ENCODE results near the gene EVI5. TPM values are rescaled to one million over a fixed set of nuclear protein-coding genes. Genes with fewer than 3 reads are reported as not detected.

Gene EVI5
- total RNA-seq, 1 donor from 2014 or later, result 29.7 TPM

DNA sequence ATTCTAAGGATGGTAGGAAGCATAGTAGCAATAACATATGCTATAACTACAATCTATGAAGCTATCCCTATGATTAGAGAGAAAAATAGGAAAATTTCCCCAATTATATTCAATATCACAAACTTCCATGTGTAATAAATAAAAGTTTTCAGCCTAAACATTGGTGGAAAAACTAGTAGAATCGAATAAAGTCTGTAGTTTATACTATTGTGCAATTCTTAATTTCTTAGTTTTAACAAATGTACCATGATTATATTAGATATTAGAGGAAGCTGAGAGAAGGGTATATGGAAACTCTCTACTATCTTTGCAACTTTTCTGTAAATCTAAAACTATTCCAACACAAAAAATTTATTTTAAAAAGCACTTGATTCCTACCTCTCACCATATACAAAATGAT, 284.4 kb downstream of the EVI5 start:
- no peak overlapping the region for H3K27ac ChIP-seq
- no peak for TF ChIP-seq POLR2A (IDR thresholded peaks at IDR 0.05)
- TF ChIP-seq POLR2AphosphoS5 (IDR thresholded peaks at IDR 0.05; ENCODE audit: insufficient read depth in 1 of 2, low read depth in 1 of 2), result no peak
- TF ChIP-seq, protein P1, sequence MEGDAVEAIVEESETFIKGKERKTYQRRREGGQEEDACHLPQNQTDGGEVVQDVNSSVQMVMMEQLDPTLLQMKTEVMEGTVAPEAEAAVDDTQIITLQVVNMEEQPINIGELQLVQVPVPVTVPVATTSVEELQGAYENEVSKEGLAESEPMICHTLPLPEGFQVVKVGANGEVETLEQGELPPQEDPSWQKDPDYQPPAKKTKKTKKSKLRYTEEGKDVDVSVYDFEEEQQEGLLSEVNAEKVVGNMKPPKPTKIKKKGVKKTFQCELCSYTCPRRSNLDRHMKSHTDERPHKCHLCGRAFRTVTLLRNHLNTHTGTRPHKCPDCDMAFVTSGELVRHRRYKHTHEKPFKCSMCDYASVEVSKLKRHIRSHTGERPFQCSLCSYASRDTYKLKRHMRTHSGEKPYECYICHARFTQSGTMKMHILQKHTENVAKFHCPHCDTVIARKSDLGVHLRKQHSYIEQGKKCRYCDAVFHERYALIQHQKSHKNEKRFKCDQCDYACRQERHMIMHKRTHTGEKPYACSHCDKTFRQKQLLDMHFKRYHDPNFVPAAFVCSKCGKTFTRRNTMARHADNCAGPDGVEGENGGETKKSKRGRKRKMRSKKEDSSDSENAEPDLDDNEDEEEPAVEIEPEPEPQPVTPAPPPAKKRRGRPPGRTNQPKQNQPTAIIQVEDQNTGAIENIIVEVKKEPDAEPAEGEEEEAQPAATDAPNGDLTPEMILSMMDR (IDR thresholded peaks at IDR 0.05), result no peak
- H3K9me3 ChIP-seq, result no peaks in the 10 kb centered on the region
- no peaks in the 10 kb centered on the region for H3K36me3 ChIP-seq
- no peak for DNase-seq (ENCODE audit: extremely low spot score in 2 of 2)
- no peak overlapping the region for H3K4me3 ChIP-seq
- intact Hi-C loops (cut with DNase I), result no loop called here
- H3K27me3 ChIP-seq, result no peaks in the 10 kb centered on the region
- H3K4me1 ChIP-seq, result no peaks in the 10 kb centered on the region

DNA sequence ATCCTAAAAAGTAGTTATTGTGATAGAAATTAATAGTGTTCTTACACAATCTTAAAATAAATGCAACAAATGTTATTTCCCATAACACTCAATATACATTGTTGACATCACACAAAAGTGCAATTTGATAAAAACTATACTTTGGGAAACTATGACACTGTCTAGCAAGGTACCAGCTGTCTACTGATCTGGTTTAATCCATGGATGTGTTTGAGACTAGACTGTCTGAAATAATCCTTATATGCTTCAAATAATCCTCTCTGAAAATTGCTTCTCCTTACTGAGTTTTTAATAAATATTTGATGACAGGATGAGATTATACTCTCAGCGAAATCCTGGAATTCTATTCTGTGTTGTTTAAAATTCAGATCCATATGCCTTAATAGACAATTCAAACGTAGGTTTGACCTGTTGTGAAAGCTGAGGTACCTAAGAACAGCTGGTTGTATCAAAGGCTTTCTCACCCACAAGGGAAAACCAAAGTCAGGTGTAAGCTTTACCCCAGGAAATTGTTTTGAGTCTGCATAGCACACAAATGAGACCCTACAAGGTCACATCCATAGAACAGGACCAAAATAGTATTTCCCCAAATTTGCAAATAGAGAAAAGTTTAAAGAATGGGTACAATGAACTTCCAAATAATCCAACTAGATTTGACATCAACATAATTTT, 289.4 kb downstream of the EVI5 start:
- Histone ChIP-seq H3K9me3 (no peaks in the 10 kb centered on the region), H3K4me3 (no peak overlapping the region), H3K4me1 (no peaks in the 10 kb centered on the region), H3K36me3 (no peaks in the 10 kb centered on the region), H3K27ac (no peak overlapping the region), H3K27me3 (no peaks in the 10 kb centered on the region)
- no peak for DNase-seq (ENCODE audit: extremely low spot score in 2 of 2)
- intact Hi-C loops (cut with DNase I), result no loop called here
- TF ChIP-seq POLR2A (IDR thresholded peaks at IDR 0.05) (no peak), POLR2AphosphoS5 (IDR thresholded peaks at IDR 0.05; ENCODE audit: insufficient read depth in 1 of 2, low read depth in 1 of 2) (no peak)
- TF ChIP-seq, protein P1 (IDR thresholded peaks at IDR 0.05), result no peak

DNA sequence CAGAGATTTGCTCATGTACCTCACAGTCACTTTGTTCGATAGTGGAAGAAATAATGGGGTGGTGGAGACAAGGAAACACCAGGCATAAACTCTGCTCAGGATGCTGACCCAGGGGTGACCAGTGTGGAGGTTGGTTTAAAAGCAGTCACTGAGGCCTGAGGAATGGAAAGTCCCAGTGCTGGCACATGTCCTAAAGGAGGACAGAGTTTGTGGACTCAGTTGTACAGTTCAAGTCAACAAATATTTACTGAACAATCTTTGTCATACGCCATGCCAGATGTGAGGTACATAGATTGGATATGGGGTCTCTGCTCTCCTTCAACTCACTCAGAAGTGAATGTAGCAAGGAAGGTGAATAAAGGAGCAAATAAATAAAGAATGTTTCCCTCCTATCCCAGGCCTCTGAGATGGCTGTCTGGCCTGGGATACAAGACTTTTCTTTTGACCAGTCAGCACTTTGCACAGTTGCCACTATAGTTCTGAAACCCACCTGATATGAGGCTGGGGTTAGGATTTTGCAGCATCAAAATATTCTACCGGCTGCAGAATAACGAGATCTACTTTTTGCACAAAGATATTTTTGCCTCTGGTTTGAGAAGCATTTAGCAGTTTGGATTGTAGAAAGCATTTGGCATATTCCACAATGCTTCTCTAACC, 290.3 kb downstream of the EVI5 start:
- intact Hi-C loops (cut with DNase I), result no loop called here
- TF ChIP-seq, protein P1 (IDR thresholded peaks at IDR 0.05), result no peak
- TF ChIP-seq POLR2A (IDR thresholded peaks at IDR 0.05) (no peak), POLR2AphosphoS5 (IDR thresholded peaks at IDR 0.05; ENCODE audit: insufficient read depth in 1 of 2, low read depth in 1 of 2) (no peak)
- no peaks in the 10 kb centered on the region for H3K27me3 ChIP-seq
- H3K27ac ChIP-seq, result no peak overlapping the region
- H3K4me3 ChIP-seq, result no peak overlapping the region
- no peaks in the 10 kb centered on the region for H3K4me1 ChIP-seq
- H3K36me3 ChIP-seq, result no peaks in the 10 kb centered on the region
- no peaks in the 10 kb centered on the region for H3K9me3 ChIP-seq
- DNase-seq (ENCODE audit: extremely low spot score in 2 of 2), result no peak

DNA sequence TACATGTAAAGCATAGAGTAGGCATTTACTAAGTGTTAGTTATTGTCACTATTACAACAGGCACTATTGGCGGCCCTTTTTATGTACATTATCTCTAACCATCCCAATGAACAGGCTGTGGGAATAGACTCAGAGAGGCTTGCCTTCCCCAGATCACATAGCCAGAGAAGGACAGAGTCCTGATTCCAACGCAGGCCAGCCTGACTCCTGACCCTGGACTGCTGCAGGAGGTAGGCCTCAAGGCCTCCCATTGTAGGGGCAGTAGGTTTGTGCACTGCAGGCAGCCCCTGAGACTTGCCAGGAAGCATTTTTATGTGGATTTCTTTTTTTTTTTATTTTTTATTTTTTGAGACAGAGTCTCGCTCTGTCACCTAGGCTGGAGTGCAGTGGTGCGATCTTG, 291.8 kb downstream of the EVI5 start:
- no peak for TF ChIP-seq POLR2A (IDR thresholded peaks at IDR 0.05)
- TF ChIP-seq, protein P1 (IDR thresholded peaks at IDR 0.05), result no peak
- no peak for TF ChIP-seq POLR2AphosphoS5 (IDR thresholded peaks at IDR 0.05; ENCODE audit: insufficient read depth in 1 of 2, low read depth in 1 of 2)
- DNase-seq (ENCODE audit: extremely low spot score in 2 of 2), result no peak
- no peaks in the 10 kb centered on the region for H3K9me3 ChIP-seq
- H3K27me3 ChIP-seq, result no peaks in the 10 kb centered on the region
- intact Hi-C loops (cut with DNase I), result no loop called here
- H3K27ac ChIP-seq, result no peak overlapping the region
- no peaks in the 10 kb centered on the region for H3K4me1 ChIP-seq
- no peak overlapping the region for H3K4me3 ChIP-seq
- H3K36me3 ChIP-seq, result no peaks in the 10 kb centered on the region

DNA sequence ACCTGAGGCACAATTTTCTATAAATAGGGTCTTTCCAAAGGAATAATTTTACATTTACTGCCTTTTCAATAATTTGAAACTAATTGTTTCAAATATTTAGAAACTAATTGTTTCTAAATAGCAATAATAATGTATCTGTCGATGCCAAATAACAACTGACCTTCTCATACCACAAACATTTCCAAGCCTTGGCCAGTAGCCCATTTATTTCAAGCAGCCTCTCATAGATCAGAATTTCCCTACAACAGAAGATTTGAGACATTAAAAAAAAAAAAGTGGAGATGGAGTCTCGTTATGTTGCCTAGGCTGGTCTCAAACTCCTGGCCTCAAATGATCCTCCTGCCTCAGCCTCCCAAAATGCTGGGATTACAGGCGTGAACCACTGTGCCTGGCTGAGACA, 296.1 kb downstream of the EVI5 start:
- H3K4me3 ChIP-seq, result no peak overlapping the region
- peaks cover 31% of the 10 kb centered on the region for H3K4me1 ChIP-seq
- TF ChIP-seq, protein P1 (IDR thresholded peaks at IDR 0.05), result no peak
- TF ChIP-seq POLR2AphosphoS5 (IDR thresholded peaks at IDR 0.05; ENCODE audit: insufficient read depth in 1 of 2, low read depth in 1 of 2) (no peak), POLR2A (IDR thresholded peaks at IDR 0.05) (no peak)
- H3K27me3 ChIP-seq, result peaks cover 23% of the 10 kb centered on the region
- no peaks in the 10 kb centered on the region for H3K9me3 ChIP-seq
- DNase-seq (ENCODE audit: extremely low spot score in 2 of 2), result no peak
- H3K36me3 ChIP-seq, result no peaks in the 10 kb centered on the region
- no peak overlapping the region for H3K27ac ChIP-seq
- intact Hi-C loops (cut with DNase I), result no loop called here
